GM12891 (cell line): Measurements from ENCODE around the gene SLC17A9.

Experiments
- PAX5 ChIP-seq: IDR thresholded peaks from 2 replicates; pipeline ENCODE4 v1.6.1; 2011; ENCODE audit warnings: low read length, moderate library complexity, mild to moderate bottlenecking; ENCODE audit not compliant: insufficient read depth, severe bottlenecking
- POLR2A ChIP-seq: IDR thresholded peaks from 2 replicates; pipeline ENCODE4 v1.6.1; 2011; ENCODE audit warnings: low read depth, low read length, control low read depth
- POLR2AphosphoS5 ChIP-seq: IDR thresholded peaks from 2 replicates; pipeline ENCODE4 v1.6.1; 2011; ENCODE audit warnings: low read depth, low read length, control low read depth
- POU2F2 ChIP-seq: IDR thresholded peaks from 2 replicates; pipeline ENCODE4 v1.6.1; 2011; ENCODE audit warnings: low read depth, mild to moderate bottlenecking, control low read depth, low read length, moderate library complexity
- SPI1 ChIP-seq: IDR thresholded peaks from 2 replicates; pipeline ENCODE4 v1.6.1; 2011; ENCODE audit warnings: low read depth, low read length, control low read depth
- TAF1 ChIP-seq: IDR thresholded peaks from 2 replicates; pipeline ENCODE4 v1.6.1; 2011; ENCODE audit warnings: low read depth, low read length, control low read depth

- TF ChIP-seq TAF1 (no peak), POLR2A (no peak), PAX5 (no peak), POLR2AphosphoS5 (no peak), SPI1 (no peak), POU2F2 (no peak)
Measured at GRCh38 chr20:62944184-62944583, 8.3 kb upstream of the SLC17A9 start.
